CD8-positive, alpha-beta memory T cell (primary cell): ENCODE measurements around the gene IRF2. TPM values are rescaled to one million over a fixed set of nuclear protein-coding genes. Genes with fewer than 3 reads are reported as not detected.

Experiments
- CTCF ChIA-PET: fragments of 350-600 bp; sonication (Branson Sonifier 250); formaldehyde crosslinking; loops from one replicate; lab custom pipeline; 2021; ENCODE audit warnings: antibody characterized with exemption; lab: Charles Lee
- POLR2A ChIA-PET: fragments of 350-600 bp; sonication (Branson Sonifier 250); formaldehyde crosslinking; loops from one replicate; lab custom pipeline; 2021; ENCODE audit warnings: antibody characterized with exemption; lab: Charles Lee
- DNase-seq, 5 donors: peaks; one replicate each; pipeline versions ENCODE4 v3.0.0 to v3.0.0-alpha.2; 2020 to 2022; ENCODE audit warnings: mixed read lengths in 1 of 5
- H3K27ac ChIP-seq: one replicate; pipeline ENCODE4 v1.7.0; 2013; ENCODE audit warnings: low read depth, mild to moderate bottlenecking, low read length, moderate library complexity
- H3K27me3 ChIP-seq: 2 replicates; pipeline ENCODE4 v1.7.0; 2013; ENCODE audit warnings: low read length, mild to moderate bottlenecking; ENCODE audit not compliant: insufficient read depth, poor library complexity, severe bottlenecking
- H3K36me3 ChIP-seq: 2 replicates; pipeline ENCODE4 v1.7.0; 2013; ENCODE audit warnings: mild to moderate bottlenecking, low read length, moderate library complexity; ENCODE audit not compliant: insufficient read depth
- H3K4me1 ChIP-seq: 2 replicates; pipeline ENCODE4 v1.7.0; 2013; ENCODE audit warnings: mild to moderate bottlenecking, low read length, moderate library complexity; ENCODE audit not compliant: insufficient read depth
- H3K4me3 ChIP-seq: 2 replicates; pipeline ENCODE4 v1.7.0; 2013; ENCODE audit warnings: mild to moderate bottlenecking, low read length
- H3K9me3 ChIP-seq: 2 replicates; pipeline ENCODE4 v1.7.0; 2013; ENCODE audit warnings: mild to moderate bottlenecking, low read length
- H3K27ac Mint-ChIP-seq, 8 donors: one replicate each; pipeline ENCODE4 v1.8.0; 2020 to 2021; ENCODE audit warnings: mixed read lengths in 8 of 8, mild to moderate bottlenecking in 6 of 8, inconsistent platforms in 3 of 8, moderate library complexity in 3 of 8
- H3K27me3 Mint-ChIP-seq, 2 donors: one replicate each; pipeline ENCODE4 v1.8.0; 2020 to 2021; ENCODE audit warnings: mixed read lengths in 2 of 2, mild to moderate bottlenecking in 1 of 2, moderate library complexity in 1 of 2
- H3K36me3 Mint-ChIP-seq, 3 donors: one replicate each; pipeline ENCODE4 v1.8.0; 2020 to 2021; ENCODE audit warnings: mixed read lengths in 3 of 3, inconsistent platforms in 1 of 3, mild to moderate bottlenecking in 1 of 3
- H3K4me1 Mint-ChIP-seq, 3 donors: one replicate each; pipeline ENCODE4 v1.8.0; 2020 to 2021; ENCODE audit warnings: mixed read lengths in 3 of 3, inconsistent platforms in 1 of 3, mild to moderate bottlenecking in 1 of 3
- H3K4me3 Mint-ChIP-seq, 7 donors: one replicate each; pipeline ENCODE4 v1.8.0; 2020 to 2021; ENCODE audit warnings: mixed read lengths in 7 of 7, mild to moderate bottlenecking in 6 of 7, moderate library complexity in 4 of 7, inconsistent platforms in 2 of 7
- H3K9me3 Mint-ChIP-seq, 5 donors: one replicate each; pipeline ENCODE4 v1.8.0; 2020 to 2022; ENCODE audit warnings: mixed read lengths in 5 of 5, mild to moderate bottlenecking in 3 of 5, moderate library complexity in 2 of 5, inconsistent platforms in 1 of 5
- polyA plus RNA-seq: library from polyadenylated mRNA; unstranded; fragments of 300-500 nt; fragmentation: Illumina TruSeq; gene quantifications from one replicate; pipeline ENCODE4 v1.2.3, GENCODE V29; 2021
- total RNA-seq, 2 experiments: library from RNA; stranded (reverse); gene quantifications; one replicate each; pipeline ENCODE4 v1.2.3, GENCODE V29; 2021

Gene IRF2
- total and polyA plus RNA-seq, 3 experiments from 2014 or later = 44.1 to 79.3 (median 44.3) TPM

- Mint-ChIP-seq H3K36me3 (peaks cover 0 to 46% (median 17%) of the 10 kb centered on the region in 3 donors), H3K4me3 (peak overlapping the region in 5 of 7 donors; percentile 6 to 77 (median 23)), H3K4me1 (peaks cover 85 to 94% (median 91%) of the 10 kb centered on the region in 3 donors), H3K27ac (peak overlapping the region; percentile 58 to 94 (median 76)), H3K9me3 (no peaks in the 10 kb centered on the region), H3K27me3 (no peaks in the 10 kb centered on the region)
- Histone ChIP-seq H3K4me1 (peaks cover 81% of the 10 kb centered on the region), H3K9me3 (no peaks in the 10 kb centered on the region), H3K27ac (no peak overlapping the region), H3K4me3 (no peak overlapping the region), H3K36me3 (peaks cover 3% of the 10 kb centered on the region), H3K27me3 (no peaks in the 10 kb centered on the region)
- ChIA-PET POLR2A (interaction anchor here (0.6 kb wide), 2 partner anchors 35 to 770 kb away, joined by 3 to 8 read pairs; no protein-coding TSS in a partner anchor), CTCF (interaction anchor here (0.7 to 1.5 kb wide), 3 partner anchors 11 to 27 kb away, joined by 3 to 4 read pairs (median 3); partner anchors contain the start of gene IRF2)
- DNase-seq = no peak
These were observed 26.7 kb downstream of the IRF2 start for GRCh38 chr4:184447664-184448063.

GRCh38 chr4:184446132-184446658 lies 28.2 kb downstream of the IRF2 start:
- no peak for DNase-seq
- no peaks in the 10 kb centered on the region for H3K9me3 Mint-ChIP-seq
- Histone ChIP-seq H3K9me3 (no peaks in the 10 kb centered on the region), H3K4me1 (peaks cover 82% of the 10 kb centered on the region), H3K36me3 (peaks cover 3% of the 10 kb centered on the region), H3K27ac (no peak overlapping the region), H3K4me3 (no peak overlapping the region), H3K27me3 (no peaks in the 10 kb centered on the region)
- H3K4me3 Mint-ChIP-seq = peak overlapping the region in 3 of 7 donors; percentile 10 to 62 (median 10)
- H3K27ac Mint-ChIP-seq = peak overlapping the region in 5 of 8 donors; percentile 18 to 97 (median 73)
- ChIA-PET CTCF (no interaction called here), POLR2A (no interaction called here)
- peaks cover 0 to 41% (median 15%) of the 10 kb centered on the region in 3 donors for H3K36me3 Mint-ChIP-seq
- H3K27me3 Mint-ChIP-seq = no peaks in the 10 kb centered on the region
- peaks cover 85 to 94% (median 93%) of the 10 kb centered on the region in 3 donors for H3K4me1 Mint-ChIP-seq

GRCh38 chr4:184444953-184445309 lies 29.4 kb downstream of the IRF2 start:
- POLR2A ChIA-PET = no interaction called here
- no peaks in the 10 kb centered on the region for H3K27me3 Mint-ChIP-seq

GRCh38 chr4:184444215-184444952 lies 30.0 kb downstream of the IRF2 start:
- H3K27me3 Mint-ChIP-seq = no peaks in the 10 kb centered on the region
- Histone ChIP-seq H3K27me3 (no peaks in the 10 kb centered on the region), H3K4me1 (peaks cover 76% of the 10 kb centered on the region), H3K36me3 (peaks cover 3% of the 10 kb centered on the region), H3K4me3 (no peak overlapping the region), H3K9me3 (no peaks in the 10 kb centered on the region), H3K27ac (no peak overlapping the region)
- CTCF ChIA-PET = interaction anchor here (1.6 kb wide), 1 partner anchor 12 kb away, joined by 5 read pairs; no protein-coding TSS in a partner anchor
- peaks cover 0 to 48% (median 10%) of the 10 kb centered on the region in 3 donors for H3K36me3 Mint-ChIP-seq
- H3K4me1 Mint-ChIP-seq = peaks cover 88 to 97% (median 97%) of the 10 kb centered on the region in 3 donors
- no peaks in the 10 kb centered on the region for H3K9me3 Mint-ChIP-seq
- POLR2A ChIA-PET = no interaction called here
- peak overlapping the region in 7 of 8 donors; percentile 12 to 87 (median 64) for H3K27ac Mint-ChIP-seq
- peak overlapping the region in 4 of 7 donors; percentile 31 to 70 (median 40) for H3K4me3 Mint-ChIP-seq
- no peak for DNase-seq

More at GRCh38 chr4:184444953-184445309, 29.4 kb downstream of the IRF2 start:
- Mint-ChIP-seq H3K36me3 (peaks cover 0 to 48% (median 14%) of the 10 kb centered on the region in 3 donors), H3K9me3 (no peaks in the 10 kb centered on the region), H3K27ac (peak overlapping the region in 7 of 8 donors; percentile 12 to 93 (median 77)), H3K4me1 (peaks cover 89 to 98% (median 97%) of the 10 kb centered on the region in 3 donors), H3K4me3 (peak overlapping the region in 4 of 7 donors; percentile 31 to 70 (median 54))
- no peak overlapping the region for H3K27ac ChIP-seq
- H3K9me3 ChIP-seq = no peaks in the 10 kb centered on the region
- DNase-seq = peak in 3 of 5 donors; percentile 15 to 35 (median 23)
- no peaks in the 10 kb centered on the region for H3K27me3 ChIP-seq
- no peak overlapping the region for H3K4me3 ChIP-seq
- CTCF ChIA-PET = no interaction called here
- peaks cover 76% of the 10 kb centered on the region for H3K4me1 ChIP-seq
- H3K36me3 ChIP-seq = peaks cover 3% of the 10 kb centered on the region

- Histone ChIP-seq H3K4me1 (peaks cover 74% of the 10 kb centered on the region), H3K27ac (no peak overlapping the region), H3K9me3 (no peaks in the 10 kb centered on the region), H3K36me3 (peaks cover 3% of the 10 kb centered on the region), H3K4me3 (no peak overlapping the region), H3K27me3 (no peaks in the 10 kb centered on the region)
- DNase-seq = no peak
- H3K27ac Mint-ChIP-seq = peak overlapping the region in 6 of 8 donors; percentile 24 to 72 (median 40)
- H3K4me1 Mint-ChIP-seq = peaks cover 84 to 94% (median 93%) of the 10 kb centered on the region in 3 donors
- POLR2A ChIA-PET = interaction anchor here (0.6 kb wide), 1 partner anchor 191 kb away, joined by 6 read pairs; no protein-coding TSS in a partner anchor
- H3K27me3 Mint-ChIP-seq = no peaks in the 10 kb centered on the region
- H3K4me3 Mint-ChIP-seq = peak overlapping the region in 1 of 7 donors; percentile 12
- peaks cover 0 to 45% (median 10%) of the 10 kb centered on the region in 3 donors for H3K36me3 Mint-ChIP-seq
- CTCF ChIA-PET = interaction anchor here (1.6 kb wide), 1 partner anchor 11 kb away, joined by 5 read pairs; no protein-coding TSS in a partner anchor
- no peaks in the 10 kb centered on the region for H3K9me3 Mint-ChIP-seq
These were observed 31.0 kb downstream of the IRF2 start for GRCh38 chr4:184443318-184443717.

- POLR2A ChIA-PET = no interaction called here
- H3K4me1 ChIP-seq = peaks cover 71% of the 10 kb centered on the region
- H3K4me3 ChIP-seq = no peak overlapping the region
- no peaks in the 10 kb centered on the region for H3K27me3 Mint-ChIP-seq
- peaks cover 0 to 39% (median 7%) of the 10 kb centered on the region in 3 donors for H3K36me3 Mint-ChIP-seq
- no peak overlapping the region for H3K27ac ChIP-seq
- H3K36me3 ChIP-seq = peaks cover 3% of the 10 kb centered on the region
- no peaks in the 10 kb centered on the region for H3K27me3 ChIP-seq
- no peaks in the 10 kb centered on the region for H3K9me3 ChIP-seq
- peaks cover 82 to 94% (median 93%) of the 10 kb centered on the region in 3 donors for H3K4me1 Mint-ChIP-seq
- peak overlapping the region in 2 of 7 donors; percentile 4 to 32 for H3K4me3 Mint-ChIP-seq
- CTCF ChIA-PET = interaction anchor here (1.5 kb wide), 1 partner anchor 10 kb away, joined by 4 read pairs; no protein-coding TSS in a partner anchor
- no peaks in the 10 kb centered on the region for H3K9me3 Mint-ChIP-seq
- H3K27ac Mint-ChIP-seq = peak overlapping the region in 5 of 8 donors; percentile 33 to 92 (median 60)
- DNase-seq = no peak
These were observed 32.1 kb downstream of the IRF2 start for GRCh38 chr4:184442314-184442635.

- Mint-ChIP-seq H3K4me3 (peak overlapping the region in 3 of 7 donors; percentile 4 to 32 (median 22)), H3K4me1 (peaks cover 81 to 93% (median 91%) of the 10 kb centered on the region in 3 donors), H3K36me3 (peaks cover 0 to 35% (median 7%) of the 10 kb centered on the region in 3 donors), H3K9me3 (no peaks in the 10 kb centered on the region), H3K27me3 (no peaks in the 10 kb centered on the region), H3K27ac (peak overlapping the region in 3 of 8 donors; percentile 60 to 92 (median 81))
- H3K36me3 ChIP-seq = peaks cover 3% of the 10 kb centered on the region
- H3K9me3 ChIP-seq = no peaks in the 10 kb centered on the region
- CTCF ChIA-PET = interaction anchor here (1.5 kb wide), 1 partner anchor 10 kb away, joined by 4 read pairs; no protein-coding TSS in a partner anchor
- no peak overlapping the region for H3K4me3 ChIP-seq
- H3K4me1 ChIP-seq = peaks cover 67% of the 10 kb centered on the region
- H3K27ac ChIP-seq = no peak overlapping the region
- POLR2A ChIA-PET = no interaction called here
- no peak for DNase-seq
- H3K27me3 ChIP-seq = no peaks in the 10 kb centered on the region
These were observed 32.7 kb downstream of the IRF2 start for GRCh38 chr4:184441461-184442313.
